ENCODE results near the gene PI4K2B. TPM values are rescaled to one million over a fixed set of nuclear protein-coding genes. Genes with fewer than 3 reads are reported as not detected.
A peak's percentile ranks its signal among the peaks of the same experiment; 100 is the strongest.

Gene PI4K2B
- total and polyA plus RNA-seq, 4 donors = 5.5 to 10.5 (median 7.4) TPM

DNA sequence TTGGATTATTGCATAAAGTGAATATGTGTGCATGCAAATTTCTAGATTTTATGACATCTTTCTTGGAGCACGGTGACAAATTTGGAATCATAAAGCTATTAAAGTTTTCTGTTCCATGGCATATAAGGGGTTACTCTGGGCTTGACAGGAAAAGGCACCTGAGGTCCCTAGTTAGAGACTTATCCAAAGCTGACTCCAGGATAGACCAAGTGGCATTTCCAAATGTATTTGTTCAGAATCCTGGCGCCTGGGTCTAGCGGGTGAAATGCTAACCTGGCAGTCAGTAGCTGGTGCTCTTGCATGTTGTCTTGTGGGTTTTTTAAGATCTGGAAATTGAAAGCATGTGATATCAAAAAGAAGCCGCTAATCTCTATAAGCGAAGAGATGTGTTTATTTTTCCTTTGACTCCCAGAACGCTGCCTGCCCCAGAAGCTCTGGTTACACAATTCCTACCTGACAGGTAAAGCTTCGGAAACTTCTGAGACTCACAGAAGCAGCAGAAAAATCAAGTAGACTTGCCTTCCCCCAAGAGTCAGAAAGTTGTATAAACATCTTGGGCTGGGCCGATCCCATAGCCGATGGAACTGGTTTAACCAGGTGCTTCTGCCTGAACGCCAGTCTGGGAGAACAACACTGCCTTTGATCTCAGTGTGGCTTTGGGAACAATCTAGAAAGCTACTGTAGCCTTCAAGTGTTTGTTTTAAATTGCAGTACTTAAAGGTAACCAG lies 65.8 kb downstream of the PI4K2B start:
- Histone ChIP-seq H3K27ac (ENCODE audit: low read depth, low read length) (no peak overlapping the region), H3K36me3 (ENCODE audit: control insufficient read depth, insufficient read depth, low read length) (no peaks in the 10 kb centered on the region), H3K4me1 (ENCODE audit: control insufficient read depth, insufficient read depth, low read length) (no peaks in the 10 kb centered on the region), H3K27me3 (ENCODE audit: control insufficient read depth, insufficient read depth, low read length) (no peaks in the 10 kb centered on the region), H3K9me3 (ENCODE audit: control insufficient read depth, insufficient read depth, low read length) (no peaks in the 10 kb centered on the region), H3K4me3 (ENCODE audit: low read depth, low read length) (no peak overlapping the region)
- no peak for DNase-seq (ENCODE audit: low read depth in 4 of 6, low spot score in 6 of 6)
- WGBS (ENCODE audit: insufficient coverage) = 60% methylated on average over 8 of the region's 10 CpGs

GRCh38 chr4:25301471-25301870 lies 67.6 kb downstream of the PI4K2B start:
- WGBS (ENCODE audit: insufficient coverage) = 100% methylated on average over 1 of the region's 4 CpGs
- Histone ChIP-seq H3K36me3 (ENCODE audit: control insufficient read depth, insufficient read depth, low read length) (no peaks in the 10 kb centered on the region), H3K4me3 (ENCODE audit: low read depth, low read length) (no peak overlapping the region), H3K27me3 (ENCODE audit: control insufficient read depth, insufficient read depth, low read length) (no peaks in the 10 kb centered on the region), H3K9me3 (ENCODE audit: control insufficient read depth, insufficient read depth, low read length) (no peaks in the 10 kb centered on the region), H3K4me1 (ENCODE audit: control insufficient read depth, insufficient read depth, low read length) (no peaks in the 10 kb centered on the region), H3K27ac (ENCODE audit: low read depth, low read length) (no peak overlapping the region)
- no peak for DNase-seq (ENCODE audit: low read depth in 4 of 6, low spot score in 6 of 6)

DNA sequence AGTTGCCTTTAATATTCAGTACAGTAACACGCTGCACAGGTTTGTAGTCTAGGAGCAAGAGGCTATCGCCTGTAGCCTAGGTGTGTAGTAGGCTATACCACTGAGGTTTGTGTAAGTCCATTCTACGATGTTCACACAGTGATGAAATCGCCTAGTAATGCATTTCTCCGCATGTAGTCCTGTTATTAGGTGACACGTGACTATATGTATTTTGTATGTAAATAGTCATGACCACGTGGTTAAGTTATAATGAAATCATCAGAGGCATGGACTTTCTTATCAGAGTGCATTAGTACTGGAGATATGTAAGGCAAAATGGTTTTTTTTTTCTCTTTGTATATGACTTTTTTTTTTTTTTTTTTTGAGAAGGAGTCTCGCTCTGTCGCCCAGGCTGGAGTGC lies 68.8 kb downstream of the PI4K2B start:
- no peak overlapping the region for H3K27ac ChIP-seq (ENCODE audit: low read depth, low read length)
- H3K36me3 ChIP-seq (ENCODE audit: control insufficient read depth, insufficient read depth, low read length) = no peaks in the 10 kb centered on the region
- H3K4me1 ChIP-seq (ENCODE audit: control insufficient read depth, insufficient read depth, low read length) = peaks cover 7% of the 10 kb centered on the region
- no peak overlapping the region for H3K4me3 ChIP-seq (ENCODE audit: low read depth, low read length)
- 90% methylated on average over 6 of the region's 9 CpGs for WGBS (ENCODE audit: insufficient coverage)
- H3K27me3 ChIP-seq (ENCODE audit: control insufficient read depth, insufficient read depth, low read length) = no peaks in the 10 kb centered on the region
- DNase-seq (ENCODE audit: low read depth in 4 of 6, low spot score in 6 of 6) = no peak
- no peaks in the 10 kb centered on the region for H3K9me3 ChIP-seq (ENCODE audit: control insufficient read depth, insufficient read depth, low read length)

- Histone ChIP-seq H3K27me3 (ENCODE audit: control insufficient read depth, insufficient read depth, low read length) (no peaks in the 10 kb centered on the region), H3K4me1 (ENCODE audit: control insufficient read depth, insufficient read depth, low read length) (peaks cover 17% of the 10 kb centered on the region), H3K27ac (ENCODE audit: low read depth, low read length) (no peak overlapping the region), H3K36me3 (ENCODE audit: control insufficient read depth, insufficient read depth, low read length) (no peaks in the 10 kb centered on the region), H3K9me3 (ENCODE audit: control insufficient read depth, insufficient read depth, low read length) (no peaks in the 10 kb centered on the region), H3K4me3 (ENCODE audit: low read depth, low read length) (no peak overlapping the region)
- 100% methylated on average over 1 of the region's 3 CpGs for WGBS (ENCODE audit: insufficient coverage)
- no peak for DNase-seq (ENCODE audit: low read depth in 4 of 6, low spot score in 6 of 6)
Observed at GRCh38 chr4:25303578-25303977, 69.7 kb downstream of the PI4K2B start.

DNA sequence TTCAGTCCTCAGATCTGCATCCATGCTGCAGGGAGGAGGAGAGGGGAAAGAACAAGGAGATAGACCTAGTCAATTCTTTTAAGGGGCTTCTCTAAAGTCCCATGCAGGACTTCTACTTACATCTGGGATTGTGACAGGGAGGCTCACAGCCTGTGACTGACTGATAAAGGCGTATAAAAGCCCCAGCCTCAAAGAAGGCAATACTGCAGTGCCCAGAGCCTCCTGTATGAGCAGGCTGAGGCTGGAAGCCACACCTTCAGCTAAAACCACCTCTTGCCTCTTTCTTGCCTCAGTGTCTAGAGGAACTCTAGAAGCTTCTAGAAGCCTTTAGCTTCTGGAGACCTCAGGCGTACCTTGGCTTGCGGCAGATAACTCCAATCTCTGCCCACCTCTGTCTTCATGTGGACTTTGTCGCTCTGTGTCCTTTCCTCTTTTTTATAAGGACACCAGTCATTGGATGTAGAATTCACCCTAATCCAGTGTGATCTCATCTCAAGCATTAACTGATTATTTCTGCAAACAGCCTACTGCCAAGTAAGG lies 72.8 kb downstream of the PI4K2B start:
- Histone ChIP-seq H3K4me3 (ENCODE audit: low read depth, low read length) (no peak overlapping the region), H3K36me3 (ENCODE audit: control insufficient read depth, insufficient read depth, low read length) (no peaks in the 10 kb centered on the region), H3K9me3 (ENCODE audit: control insufficient read depth, insufficient read depth, low read length) (no peaks in the 10 kb centered on the region), H3K27me3 (ENCODE audit: control insufficient read depth, insufficient read depth, low read length) (no peaks in the 10 kb centered on the region), H3K4me1 (ENCODE audit: control insufficient read depth, insufficient read depth, low read length) (peaks cover 21% of the 10 kb centered on the region), H3K27ac (ENCODE audit: low read depth, low read length) (no peak overlapping the region)
- 90% methylated on average over 4 of the region's 4 CpGs for WGBS (ENCODE audit: insufficient coverage)
- no peak for DNase-seq (ENCODE audit: low read depth in 4 of 6, low spot score in 6 of 6)

- Histone ChIP-seq H3K27me3 (ENCODE audit: control insufficient read depth, insufficient read depth, low read length) (no peaks in the 10 kb centered on the region), H3K9me3 (ENCODE audit: control insufficient read depth, insufficient read depth, low read length) (no peaks in the 10 kb centered on the region), H3K27ac (ENCODE audit: low read depth, low read length) (peak overlapping the region; percentile 70), H3K36me3 (ENCODE audit: control insufficient read depth, insufficient read depth, low read length) (no peaks in the 10 kb centered on the region), H3K4me1 (ENCODE audit: control insufficient read depth, insufficient read depth, low read length) (peaks cover 21% of the 10 kb centered on the region), H3K4me3 (ENCODE audit: low read depth, low read length) (no peak overlapping the region)
- WGBS (ENCODE audit: insufficient coverage) = 57% methylated on average over 7 of the region's 7 CpGs
- DNase-seq (ENCODE audit: low read depth in 4 of 6, low spot score in 6 of 6) = peak in 5 of 6 donors; percentile 39 to 85 (median 62)
Observed at GRCh38 chr4:25307596-25307995, 73.8 kb downstream of the PI4K2B start.

DNA sequence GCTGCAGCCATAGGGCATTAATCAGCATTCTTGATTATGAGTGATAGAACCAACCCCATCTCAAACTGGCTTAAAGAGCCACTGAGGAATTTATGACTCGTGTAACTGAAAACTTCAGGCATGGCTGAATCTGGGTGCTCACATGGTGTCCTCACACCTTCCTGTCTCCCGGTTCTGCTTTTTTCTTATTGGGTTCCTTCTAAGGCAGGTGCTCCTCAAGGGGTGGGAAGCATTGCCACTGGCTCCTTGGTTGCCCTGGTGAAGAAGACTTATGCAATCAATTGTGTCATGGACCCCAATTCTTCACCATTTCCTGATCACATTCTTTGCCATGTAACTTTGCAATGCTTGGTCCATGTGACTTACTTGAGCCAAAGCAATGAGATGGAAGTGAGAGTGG lies 74.5 kb downstream of the PI4K2B start:
- no peaks in the 10 kb centered on the region for H3K27me3 ChIP-seq (ENCODE audit: control insufficient read depth, insufficient read depth, low read length)
- no peak for DNase-seq (ENCODE audit: low read depth in 4 of 6, low spot score in 6 of 6)
- H3K27ac ChIP-seq (ENCODE audit: low read depth, low read length) = peak overlapping the region; percentile 70
- no peaks in the 10 kb centered on the region for H3K36me3 ChIP-seq (ENCODE audit: control insufficient read depth, insufficient read depth, low read length)
- H3K9me3 ChIP-seq (ENCODE audit: control insufficient read depth, insufficient read depth, low read length) = no peaks in the 10 kb centered on the region
- 91% methylated on average over 2 of the region's 2 CpGs for WGBS (ENCODE audit: insufficient coverage)
- H3K4me1 ChIP-seq (ENCODE audit: control insufficient read depth, insufficient read depth, low read length) = peaks cover 22% of the 10 kb centered on the region
- no peak overlapping the region for H3K4me3 ChIP-seq (ENCODE audit: low read depth, low read length)

GRCh38 chr4:25308761-25309160 lies 74.9 kb downstream of the PI4K2B start:
- 90% methylated on average over 7 of the region's 7 CpGs for WGBS (ENCODE audit: insufficient coverage)
- no peak for DNase-seq (ENCODE audit: low read depth in 4 of 6, low spot score in 6 of 6)
- no peak overlapping the region for H3K27ac ChIP-seq (ENCODE audit: low read depth, low read length)
- no peak overlapping the region for H3K4me3 ChIP-seq (ENCODE audit: low read depth, low read length)
- no peaks in the 10 kb centered on the region for H3K27me3 ChIP-seq (ENCODE audit: control insufficient read depth, insufficient read depth, low read length)
- peaks cover 26% of the 10 kb centered on the region for H3K4me1 ChIP-seq (ENCODE audit: control insufficient read depth, insufficient read depth, low read length)
- H3K9me3 ChIP-seq (ENCODE audit: control insufficient read depth, insufficient read depth, low read length) = no peaks in the 10 kb centered on the region
- no peaks in the 10 kb centered on the region for H3K36me3 ChIP-seq (ENCODE audit: control insufficient read depth, insufficient read depth, low read length)

- 100% methylated on average over 1 of the region's 4 CpGs for WGBS (ENCODE audit: insufficient coverage)
- H3K27ac ChIP-seq (ENCODE audit: low read depth, low read length) = no peak overlapping the region
- H3K27me3 ChIP-seq (ENCODE audit: control insufficient read depth, insufficient read depth, low read length) = no peaks in the 10 kb centered on the region
- no peaks in the 10 kb centered on the region for H3K9me3 ChIP-seq (ENCODE audit: control insufficient read depth, insufficient read depth, low read length)
- H3K36me3 ChIP-seq (ENCODE audit: control insufficient read depth, insufficient read depth, low read length) = no peaks in the 10 kb centered on the region
- no peak for DNase-seq (ENCODE audit: low read depth in 4 of 6, low spot score in 6 of 6)
- H3K4me1 ChIP-seq (ENCODE audit: control insufficient read depth, insufficient read depth, low read length) = peaks cover 26% of the 10 kb centered on the region
- H3K4me3 ChIP-seq (ENCODE audit: low read depth, low read length) = no peak overlapping the region
Observed at GRCh38 chr4:25310066-25310802, 76.4 kb downstream of the PI4K2B start.

DNA sequence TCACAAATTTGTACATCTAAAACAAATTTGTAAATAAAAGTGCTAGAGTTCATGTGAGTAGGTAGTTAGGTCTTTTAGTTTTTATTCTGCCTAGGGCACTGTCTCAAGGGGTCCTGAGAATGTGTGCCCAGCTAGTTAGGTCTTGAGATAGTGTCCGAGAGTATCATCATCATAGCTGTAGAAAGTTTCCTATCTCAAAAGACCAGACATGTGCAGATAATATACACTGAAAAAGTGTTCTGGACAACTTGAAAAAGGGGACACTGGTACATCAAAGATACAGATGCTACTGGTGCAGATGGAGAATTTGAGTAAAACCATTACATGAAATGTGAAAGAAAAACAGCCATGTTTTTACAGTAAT lies 77.0 kb downstream of the PI4K2B start:
- Histone ChIP-seq H3K9me3 (ENCODE audit: control insufficient read depth, insufficient read depth, low read length) (no peaks in the 10 kb centered on the region), H3K4me3 (ENCODE audit: low read depth, low read length) (no peak overlapping the region), H3K4me1 (ENCODE audit: control insufficient read depth, insufficient read depth, low read length) (peaks cover 26% of the 10 kb centered on the region), H3K27ac (ENCODE audit: low read depth, low read length) (no peak overlapping the region), H3K36me3 (ENCODE audit: control insufficient read depth, insufficient read depth, low read length) (peaks cover 4% of the 10 kb centered on the region), H3K27me3 (ENCODE audit: control insufficient read depth, insufficient read depth, low read length) (no peaks in the 10 kb centered on the region)
- no CpG with 5 or more reads among the region's 1 CpG for WGBS (ENCODE audit: insufficient coverage)
- DNase-seq (ENCODE audit: low read depth in 4 of 6, low spot score in 6 of 6) = no peak

Measured in spinal cord (tissue), 10 donors.